Cardiac fibroblast (primary cell): ENCODE results near the gene GSKIP.

Experiments
- DNase-seq, 2 donors: peaks; one replicate each; pipeline versions ENCODE4 v3.0.0 to v3.0.0-alpha.2; 2010; ENCODE audit warnings: low read depth in 2 of 2
- H3K4me3 ChIP-seq, 2 donors: replicated peaks in 1 of 2; 1 replicate in 1 of 2; 2 replicates in 1 of 2; pipeline ENCODE4 v1.5.1; 2011; ENCODE audit warnings: low read depth in 2 of 2, low read length in 2 of 2, mild to moderate bottlenecking in 2 of 2, moderate library complexity in 1 of 2
- TF ChIP-seq, protein P1 (sequence below): IDR thresholded peaks from one replicate; pipeline ENCODE4 v1.5.1; 2011; ENCODE audit warnings: low read depth, mild to moderate bottlenecking, low read length, inconsistent platforms

Gene GSKIP

DNA sequence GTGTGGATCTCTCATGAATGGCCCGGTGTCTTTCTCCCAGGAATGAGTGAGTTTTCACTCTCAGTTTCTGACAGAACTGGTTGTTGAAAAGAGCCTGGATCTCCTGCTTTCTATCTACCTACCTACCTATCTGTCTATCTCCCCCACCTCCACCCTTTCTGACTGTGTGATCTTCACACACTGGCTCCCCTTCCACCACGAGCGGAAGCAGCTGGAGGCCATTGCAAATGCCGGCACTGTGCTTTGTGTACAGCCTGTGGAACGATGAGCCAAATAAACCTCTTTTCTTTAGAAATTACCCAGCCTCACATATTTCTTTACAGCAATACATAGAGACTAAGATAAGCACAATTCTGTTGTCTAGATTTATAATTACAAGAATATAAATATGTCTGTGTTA, 7.2 kb downstream of the GSKIP start:
- no peak for DNase-seq
- TF ChIP-seq, protein P1, sequence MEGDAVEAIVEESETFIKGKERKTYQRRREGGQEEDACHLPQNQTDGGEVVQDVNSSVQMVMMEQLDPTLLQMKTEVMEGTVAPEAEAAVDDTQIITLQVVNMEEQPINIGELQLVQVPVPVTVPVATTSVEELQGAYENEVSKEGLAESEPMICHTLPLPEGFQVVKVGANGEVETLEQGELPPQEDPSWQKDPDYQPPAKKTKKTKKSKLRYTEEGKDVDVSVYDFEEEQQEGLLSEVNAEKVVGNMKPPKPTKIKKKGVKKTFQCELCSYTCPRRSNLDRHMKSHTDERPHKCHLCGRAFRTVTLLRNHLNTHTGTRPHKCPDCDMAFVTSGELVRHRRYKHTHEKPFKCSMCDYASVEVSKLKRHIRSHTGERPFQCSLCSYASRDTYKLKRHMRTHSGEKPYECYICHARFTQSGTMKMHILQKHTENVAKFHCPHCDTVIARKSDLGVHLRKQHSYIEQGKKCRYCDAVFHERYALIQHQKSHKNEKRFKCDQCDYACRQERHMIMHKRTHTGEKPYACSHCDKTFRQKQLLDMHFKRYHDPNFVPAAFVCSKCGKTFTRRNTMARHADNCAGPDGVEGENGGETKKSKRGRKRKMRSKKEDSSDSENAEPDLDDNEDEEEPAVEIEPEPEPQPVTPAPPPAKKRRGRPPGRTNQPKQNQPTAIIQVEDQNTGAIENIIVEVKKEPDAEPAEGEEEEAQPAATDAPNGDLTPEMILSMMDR = no peak
- H3K4me3 ChIP-seq = no peak overlapping the region

DNA sequence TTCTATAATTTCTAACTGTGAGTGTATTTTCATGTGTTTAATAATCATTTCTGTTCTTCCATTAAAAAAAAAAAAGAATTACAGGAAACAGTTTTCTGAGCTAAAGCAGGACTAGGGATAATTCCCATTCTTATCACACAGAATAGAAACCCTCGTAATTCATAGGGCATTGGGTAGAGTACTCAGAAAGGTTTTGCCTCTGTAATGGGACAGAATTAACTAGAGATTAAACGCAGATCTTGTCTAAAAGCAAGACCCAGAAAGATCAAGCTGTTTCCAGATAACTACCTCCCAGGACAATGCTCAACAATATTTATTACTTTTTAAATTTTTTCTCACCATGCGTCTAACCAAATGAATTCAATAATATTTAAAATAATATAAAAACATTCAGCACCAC, 10.2 kb downstream of the GSKIP start:
- DNase-seq = no peak
- TF ChIP-seq, protein P1 = no peak
- H3K4me3 ChIP-seq = no peak overlapping the region

DNA sequence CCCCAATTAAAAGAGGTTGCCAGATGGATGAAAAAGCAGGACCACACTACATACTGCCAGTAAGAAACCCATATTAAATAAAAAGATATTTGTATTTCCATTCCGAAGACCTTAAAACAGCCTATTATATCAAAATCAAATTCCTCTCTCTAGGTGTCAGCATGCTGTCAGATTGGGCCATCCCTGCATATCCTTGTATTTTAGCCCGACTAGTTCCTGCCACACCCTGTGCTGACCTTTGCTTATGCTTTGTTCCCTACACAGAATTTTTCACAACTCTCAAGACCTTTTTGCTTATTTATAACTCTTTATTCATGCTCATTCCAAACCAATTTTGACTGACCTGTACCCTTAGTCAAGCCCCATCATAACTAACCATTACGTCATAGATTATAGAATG, 12.8 kb downstream of the GSKIP start:
- TF ChIP-seq, protein P1 = no peak
- DNase-seq = no peak
- H3K4me3 ChIP-seq = no peak overlapping the region

- TF ChIP-seq, protein P1 = no peak
- DNase-seq = no peak
Measured at GRCh38 chr14:96380735-96381134, 17.4 kb downstream of the GSKIP start.

GRCh38 chr14:96383445-96383844, 20.1 kb downstream of the GSKIP start:
- TF ChIP-seq, protein P1 = no peak
- H3K4me3 ChIP-seq = no peak overlapping the region
- DNase-seq = no peak

More at GRCh38 chr14:96380735-96381134, 17.4 kb downstream of the GSKIP start:
- H3K4me3 ChIP-seq = no peak overlapping the region

DNA sequence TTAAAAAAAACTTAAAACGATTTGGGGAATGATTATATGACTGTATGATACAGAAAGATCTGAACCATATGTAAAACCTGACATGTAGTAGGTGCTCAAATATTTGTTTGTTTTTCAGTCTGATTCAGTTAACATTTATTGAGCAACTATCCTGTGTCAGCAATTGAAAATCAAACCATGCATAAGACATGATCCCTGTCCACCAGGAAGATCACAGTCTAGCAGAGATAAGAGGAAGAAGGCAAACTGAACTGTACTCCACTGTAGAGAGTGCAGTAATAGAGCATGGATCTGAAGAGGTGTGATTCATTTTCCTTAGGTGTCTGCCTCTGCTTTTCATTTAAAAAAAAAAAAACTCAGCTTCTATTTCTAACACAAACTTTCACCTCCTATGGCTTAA, 20.7 kb downstream of the GSKIP start:
- TF ChIP-seq, protein P1 = no peak
- DNase-seq = no peak

DNA sequence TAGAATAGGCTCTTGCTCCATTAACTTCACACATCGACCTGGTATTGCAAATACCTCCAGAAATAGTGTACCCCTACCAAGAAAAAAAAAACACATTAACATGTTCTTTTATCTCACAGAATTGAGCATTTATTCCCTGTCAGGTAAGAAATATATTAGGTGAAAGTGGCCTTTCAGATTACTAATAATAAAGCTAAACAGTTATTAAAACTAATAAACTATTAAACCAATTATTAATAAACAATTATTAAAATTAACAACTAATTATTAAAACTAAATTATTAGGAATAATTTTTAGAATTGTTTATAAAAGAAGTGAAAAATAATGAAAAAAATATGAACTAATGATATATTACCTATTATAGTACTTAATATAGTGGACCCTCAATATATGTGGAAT, 21.4 kb downstream of the GSKIP start:
- no peak for DNase-seq
- TF ChIP-seq, protein P1 = no peak
- H3K4me3 ChIP-seq = no peak overlapping the region

More for the DNA sequence above, 20.7 kb downstream of the GSKIP start:
- no peak overlapping the region for H3K4me3 ChIP-seq
